ENCODE measurements around the gene HTR4.

- TF ChIP-seq CTCF (conservative IDR thresholded peaks at IDR 0.05; ENCODE audit: low read depth, low read length) (no peak), SMC3 (IDR thresholded peaks at IDR 0.05; ENCODE audit: low read depth, low read length) (no peak), POLR2A (IDR thresholded peaks at IDR 0.05; ENCODE audit: low read depth, low read length) (no peak), RFX5 (IDR thresholded peaks at IDR 0.05; ENCODE audit: low read depth, low read length) (no peak)
These were observed 30.2 kb upstream of the HTR4 start for GRCh38 chr5:148684528-148684927.

All from IMR-90 (cell line).